K562 (cell line): Measurements from ENCODE around the gene TCP11. TPM values are rescaled to one million over a fixed set of nuclear protein-coding genes. Genes with fewer than 3 reads are reported as not detected.
A peak's percentile ranks its signal among the peaks of the same experiment; 100 is the strongest.

Experiments
- BCOR ChIP-seq: fragments of 450-650 bp; IDR thresholded peaks from 2 replicates; pipeline ENCODE4 v1.6.1; 2016
- CBFA2T2 ChIP-seq: fragments of 450-650 bp; conservative IDR thresholded peaks from 2 replicates; pipeline ENCODE4 v1.6.1; 2017; ENCODE audit warnings: mild to moderate bottlenecking
- CC2D1A ChIP-seq: fragments of 450-650 bp; IDR thresholded peaks from 2 replicates; pipeline ENCODE4 v1.6.1; 2017; ENCODE audit warnings: mild to moderate bottlenecking
- CEBPB ChIP-seq: fragments of 450-650 bp; IDR thresholded peaks from 2 replicates; pipeline ENCODE4 v1.6.1; 2016; ENCODE audit warnings: missing genetic modification characterization, missing compliant biosample characterization
- CEBPG ChIP-seq, 3 experiments: fragments of 200-800 bp in 1 of 3; sonication (Bioruptor generic) in 1 of 3; sonication (generic) in 1 of 3; formaldehyde crosslinking in 1 of 3; IDR thresholded peaks in 2 of 3; conservative IDR thresholded peaks in 1 of 3; 2 replicates each; pipeline versions ENCODE4 v1.6.1 to v1.8.0; 2016 to 2022; ENCODE audit warnings: missing compliant biosample characterization in 2 of 3, missing genetic modification characterization in 2 of 3, mild to moderate bottlenecking in 1 of 3, missing genetic modification reagents in 1 of 3
- DPF2 ChIP-seq: fragments of 450-650 bp; IDR thresholded peaks from 2 replicates; pipeline ENCODE4 v1.6.1; 2016
- EP300 ChIP-seq: IDR thresholded peaks from 2 replicates; pipeline ENCODE4 v1.6.1; 2012; ENCODE audit warnings: low read length, improper control_type of control experiment
- ETV6 ChIP-seq, 3 experiments: fragments of 150-350 bp in 1 of 3; sonication (generic) in 1 of 3; formaldehyde crosslinking in 1 of 3; IDR thresholded peaks; 2 replicates each; pipeline versions ENCODE4 v1.6.1 to v1.8.0; 2014 to 2022; ENCODE audit warnings: borderline replicate concordance in 2 of 3, low read depth in 2 of 3, antibody characterized with exemption in 1 of 3, low read length in 1 of 3, mild to moderate bottlenecking in 1 of 3, missing genetic modification reagents in 1 of 3
- EWSR1 ChIP-seq: fragments of 450-650 bp; IDR thresholded peaks from 2 replicates; pipeline ENCODE4 v1.6.1; 2018; ENCODE audit warnings: borderline replicate concordance, mild to moderate bottlenecking, low read depth, moderate library complexity; ENCODE audit not compliant: partially characterized antibody
- FOXA1 ChIP-seq: fragments of 450-650 bp; IDR thresholded peaks from 2 replicates; pipeline ENCODE4 v1.6.1; 2016; ENCODE audit warnings: mild to moderate bottlenecking, borderline replicate concordance
- GATAD2B ChIP-seq: fragments of 450-650 bp; IDR thresholded peaks from 2 replicates; pipeline ENCODE4 v1.6.1; 2017; ENCODE audit warnings: mild to moderate bottlenecking, borderline replicate concordance
- MBD1 ChIP-seq: fragments of 250-450 bp; sonication (Bioruptor Pico); IDR thresholded peaks from 2 replicates; pipeline ENCODE4 v1.8.0; 2022; ENCODE audit warnings: inconsistent platforms
- PML ChIP-seq: IDR thresholded peaks from 2 replicates; pipeline ENCODE4 v1.6.1; 2012; ENCODE audit warnings: low read length, inconsistent platforms
- POLR2AphosphoS5 ChIP-seq: IDR thresholded peaks from 2 replicates; pipeline ENCODE4 v1.6.1; 2011; ENCODE audit warnings: mild to moderate bottlenecking, low read depth, low read length, moderate library complexity; ENCODE audit not compliant: control insufficient read depth, insufficient read depth
- RBBP5 ChIP-seq: fragments of 200-600 bp; sonication (generic); IDR thresholded peaks from 2 replicates; pipeline ENCODE4 v1.6.1; 2012; ENCODE audit warnings: borderline replicate concordance, mild to moderate bottlenecking, low read length, control low read depth, inconsistent platforms; ENCODE audit not compliant: insufficient read depth, poor library complexity, severe bottlenecking
- RFX1 ChIP-seq: fragments of 450-650 bp; IDR thresholded peaks from 2 replicates; pipeline ENCODE4 v1.6.1; 2016; ENCODE audit warnings: mild to moderate bottlenecking, moderate library complexity
- RNF2 ChIP-seq: sonication (generic); IDR thresholded peaks from 2 replicates; pipeline ENCODE4 v1.6.1; 2016
- SETDB1 ChIP-seq: IDR thresholded peaks from one replicate; pipeline ENCODE4 v1.6.1; 2012; ENCODE audit warnings: low read length, control low read depth, inconsistent platforms
- SMARCA4 ChIP-seq: fragments of 450-650 bp; IDR thresholded peaks from 2 replicates; pipeline ENCODE4 v1.6.1; 2016
- SMARCA5 ChIP-seq: fragments of 450-650 bp; IDR thresholded peaks from 2 replicates; pipeline ENCODE4 v1.6.1; 2016
- SREBF1 ChIP-seq: fragments of 150-350 bp; IDR thresholded peaks from 2 replicates; pipeline ENCODE4 v1.6.1; 2014; ENCODE audit warnings: antibody characterized with exemption, low read depth, low read length, borderline replicate concordance
- STAT5A ChIP-seq: IDR thresholded peaks from 2 replicates; pipeline ENCODE4 v1.6.1; 2012; ENCODE audit warnings: low read length, inconsistent platforms, borderline replicate concordance
- TAL1 ChIP-seq: fragments of 450-650 bp; IDR thresholded peaks from 2 replicates; pipeline ENCODE4 v1.6.1; 2016; ENCODE audit warnings: mild to moderate bottlenecking
- TBL1XR1 ChIP-seq, 2 experiments: IDR thresholded peaks; 2 replicates each; pipeline ENCODE4 v1.6.1; 2012; ENCODE audit warnings: improper control_type of control experiment in 2 of 2, low read length in 2 of 2, mild to moderate bottlenecking in 1 of 2
- TCF3 ChIP-seq: sonication (generic); formaldehyde crosslinking; IDR thresholded peaks from 2 replicates; pipeline ENCODE4 v1.4.0; 2020; ENCODE audit warnings: mild to moderate bottlenecking, missing genetic modification reagents
- U2AF1 ChIP-seq: fragments of 200-400 bp; formaldehyde crosslinking; optimal IDR thresholded peaks from 2 replicates; pipeline ENCODE3; 2017; ENCODE audit warnings: mild to moderate bottlenecking, low read depth, low read length, moderate library complexity
- XRCC3 ChIP-seq: fragments of 450-650 bp; IDR thresholded peaks from 2 replicates; pipeline ENCODE4 v1.6.1; 2017; ENCODE audit warnings: mild to moderate bottlenecking, moderate library complexity
- ZBTB9 ChIP-seq: fragments of 450-650 bp; formaldehyde crosslinking; IDR thresholded peaks from 2 replicates; pipeline ENCODE4 v1.4.0; 2020; ENCODE audit warnings: mild to moderate bottlenecking, moderate library complexity
- ZNF41 ChIP-seq: fragments of 250-450 bp; sonication (Bioruptor Pico); conservative IDR thresholded peaks from 2 replicates; pipeline ENCODE4 v1.4.0; 2020; ENCODE audit warnings: mild to moderate bottlenecking
- ZNF75A ChIP-seq: fragments of 450-650 bp; formaldehyde crosslinking; IDR thresholded peaks from 2 replicates; pipeline ENCODE4 v1.4.0; 2020; ENCODE audit warnings: mild to moderate bottlenecking
- polyA plus RNA-seq, 8 experiments: library from polyadenylated mRNA; depleted of rRNA in 4 of 8; stranded (reverse) in 5 of 8; unstranded in 3 of 8; fragments of >200 nt; fragmentation: Nextera tagmentation in 2 of 8; fragmentation: Illumina TruSeq in 1 of 8; extraction: Ambion mirVana in 2 of 8; extraction: Trizol in 1 of 8; gene quantifications; 2 replicates each; pipeline versions ENCODE4 v1.2.1 to v1.2.3, GENCODE V29; 2011 to 2014; ENCODE audit warnings: inconsistent platforms in 1 of 8, missing spikeins in 1 of 8
- total RNA-seq, 7 experiments: library from RNA; depleted of rRNA in 6 of 7; stranded (reverse); fragments of >200 nt in 6 of 7; fragmentation: Illumina TruSeq in 2 of 7; extraction: Trizol in 2 of 7; gene quantifications; 2 replicates each; pipeline versions ENCODE4 v1.2.1 to v1.2.3, GENCODE V29; 2011 to 2021; ENCODE audit warnings: low replicate concordance in 1 of 7

TCP11 gene
- total and polyA plus RNA-seq, 9 of the 15 experiments (the other 6 are each of a cell fraction or from before 2014, with no cell fraction given): not detected

GRCh38 chr6:35183935-35184334 is 42.8 kb upstream of the TCP11 start (continued):
- peak; percentile 77 for TF ChIP-seq EP300
- peak; percentile 70 for TF ChIP-seq DPF2
- TF ChIP-seq ZNF75A: no peak
- TF ChIP-seq CEBPG (CRISPR knock-in tag; IDR thresholded peaks at IDR 0.05): peak; percentile 50; the same call in 1 of the 2 replicates
- peak; percentile 60 to 80 for TF ChIP-seq CEBPG (tag; conservative IDR thresholded peaks at IDR 0.05 in 1 of 2, IDR thresholded peaks at IDR 0.05 in 1 of 2)
- TF ChIP-seq XRCC3: no peak
- peak; percentile 98 for TF ChIP-seq CEBPB (tag)
- peak; percentile 19; the same call in 1 of the 2 replicates for TF ChIP-seq CC2D1A
- no peak for TF ChIP-seq ZBTB9
- peak; percentile 85 for TF ChIP-seq CBFA2T2
- TF ChIP-seq STAT5A: peak; percentile 66; the same call in 1 of the 2 replicates
- peak; percentile 84 for TF ChIP-seq TCF3 (CRISPR knock-in tag)
- peak; percentile 31; the same call in 1 of the 2 replicates for TF ChIP-seq SMARCA5
- TF ChIP-seq POLR2AphosphoS5: peak; percentile 64; the same call in 1 of the 2 replicates
- TF ChIP-seq PML: peak; percentile 66; the same call in 1 of the 2 replicates
- TF ChIP-seq SMARCA4: peak; percentile 74
- TF ChIP-seq MBD1 (CRISPR knock-in tag): no peak
- no peak for TF ChIP-seq RFX1
- no peak for TF ChIP-seq ZNF41 (CRISPR knock-in tag)
- TF ChIP-seq ETV6 (IDR thresholded peaks at IDR 0.05; ENCODE audit: borderline replicate concordance in 1 of 2, low read depth in 2 of 2, low read length in 1 of 2): no peak
- no peak for TF ChIP-seq ETV6 (CRISPR knock-in tag; IDR thresholded peaks at IDR 0.05; ENCODE audit: borderline replicate concordance)
- no peak for TF ChIP-seq RBBP5
- TF ChIP-seq BCOR: peak; percentile 83
- no peak for TF ChIP-seq RNF2
- no peak for TF ChIP-seq EWSR1
- 0 out of 2 replicates have a peak, but pooled peaks have one; percentile 28 for TF ChIP-seq FOXA1
- TF ChIP-seq SETDB1: no peak
- TF ChIP-seq TAL1: peak; percentile 91
- no peak for TF ChIP-seq GATAD2B
- TF ChIP-seq SREBF1: no peak
- TF ChIP-seq U2AF1: no peak
- TF ChIP-seq TBL1XR1 (IDR thresholded peaks at IDR 0.05; ENCODE audit: low read length in 2 of 2): 0 out of 4 replicates have a peak, but pooled peaks of 1 of the 2 experiments have one; percentile 21
